Left lung (tissue), 10 donors: ENCODE results near the gene EEF1AKMT2. TPM values are rescaled to one million over a fixed set of nuclear protein-coding genes. Genes with fewer than 3 reads are reported as not detected.

Experiments
- ATAC-seq: fragments of 200-7000 bp; cut with Tn5 transposase; one replicate; pipeline ENCODE4 v1.9.1; 2020; ENCODE audit warnings: moderate library complexity
- DNase-seq, 4 donors: peaks; one replicate each; pipeline ENCODE4 v3.0.0-alpha.2; 2013 to 2020
- H3K27ac ChIP-seq, 2 donors: fragments of 200-600 bp; sonication (generic) in 1 of 2; one replicate each; pipeline versions ENCODE4 v1.5.0 to v1.8.0; 2020 to 2021
- H3K27me3 ChIP-seq, 2 donors: fragments of 200-600 bp; sonication (generic) in 1 of 2; one replicate each; pipeline versions ENCODE4 v1.5.0 to v1.8.0; 2020 to 2021
- H3K36me3 ChIP-seq, 2 donors: fragments of 200-600 bp; sonication (generic) in 1 of 2; one replicate each; pipeline versions ENCODE4 v1.5.0 to v1.8.0; 2020 to 2021
- H3K4me1 ChIP-seq, 2 donors: fragments of 200-600 bp; one replicate each; pipeline ENCODE4 v1.8.0; 2021
- H3K4me3 ChIP-seq, 2 donors: fragments of 200-600 bp; sonication (generic) in 1 of 2; one replicate each; pipeline versions ENCODE4 v1.5.0 to v1.8.0; 2020 to 2021; ENCODE audit warnings: mild to moderate bottlenecking in 1 of 2
- H3K9me3 ChIP-seq, 2 donors: fragments of 200-600 bp; sonication (generic) in 1 of 2; one replicate each; pipeline versions ENCODE4 v1.5.0 to v1.8.0; 2020 to 2021
- CTCF ChIP-seq, 2 donors: fragments of 200-600 bp; sonication (generic) in 1 of 2; IDR thresholded peaks; one replicate each; pipeline versions ENCODE4 v1.5.0 to v1.8.0; 2021; ENCODE audit warnings: antibody characterized with exemption in 2 of 2
- intact Hi-C, 2 donors: fragments of 100-400 bp; cut with DNase I; formaldehyde crosslinking; loops; one replicate each; pipeline versions ENCODE4 v1.11.2 to v1.14.2; 2022
- polyA plus RNA-seq, 6 donors: library from polyadenylated mRNA; unstranded; fragments of 120-200 nt; gene quantifications; one replicate each; pipeline ENCODE4 v1.2.1, GENCODE V29; 2013; ENCODE audit not compliant: insufficient read length in 6 of 6
- total RNA-seq, 2 donors: library from RNA; stranded (reverse); fragmentation: NEBNext Ultra II Directional; extraction: Animal tissue kit (Norgen Biotek cat#: 25700); gene quantifications; one replicate each; pipeline ENCODE4 v1.2.1, GENCODE V29; 2021
- donor health status: DM: no; HTN: yes; CAD: no.
- donor health status: DM: no; HTN: no; CAD: no.

EEF1AKMT2 gene
- total and polyA plus RNA-seq, 8 donors: 14.9 to 43.2 (median 35.2) TPM

GRCh38 chr10:124725171-124725631, 66.5 kb downstream of the EEF1AKMT2 start:
- peak in 1 of 4 donors; percentile 12 for DNase-seq
- no peak for ATAC-seq
- intact Hi-C loops: no loop called here

GRCh38 chr10:124724279-124725027, 67.2 kb downstream of the EEF1AKMT2 start:
- H3K36me3 ChIP-seq: no peaks in the 10 kb centered on the region
- TF ChIP-seq CTCF (IDR thresholded peaks at IDR 0.05): no peak
- H3K4me1 ChIP-seq: peaks cover 53 to 86% of the 10 kb centered on the region in 2 donors
- peak in 2 of 4 donors; percentile 28 to 60 for DNase-seq
- no peaks in the 10 kb centered on the region for H3K9me3 ChIP-seq
- no peak for ATAC-seq
- H3K4me3 ChIP-seq: no peak overlapping the region
- no peaks in the 10 kb centered on the region for H3K27me3 ChIP-seq
- intact Hi-C loops: no loop called here
- H3K27ac ChIP-seq: peak overlapping the region; percentile 78 to 90

More at GRCh38 chr10:124725171-124725631, 66.5 kb downstream of the EEF1AKMT2 start:
- H3K9me3 ChIP-seq: no peaks in the 10 kb centered on the region
- no peaks in the 10 kb centered on the region for H3K36me3 ChIP-seq
- peaks cover 50 to 86% of the 10 kb centered on the region in 2 donors for H3K4me1 ChIP-seq
- no peak overlapping the region for H3K4me3 ChIP-seq
- H3K27ac ChIP-seq: no peak overlapping the region
- no peak for TF ChIP-seq CTCF (IDR thresholded peaks at IDR 0.05)
- H3K27me3 ChIP-seq: no peaks in the 10 kb centered on the region

GRCh38 chr10:124723826-124724225, 67.9 kb downstream of the EEF1AKMT2 start:
- no peak for TF ChIP-seq CTCF (IDR thresholded peaks at IDR 0.05)
- intact Hi-C loops: no loop called here

GRCh38 chr10:124722798-124723783, 68.6 kb downstream of the EEF1AKMT2 start:
- Histone ChIP-seq H3K36me3 (no peaks in the 10 kb centered on the region), H3K27me3 (no peaks in the 10 kb centered on the region), H3K9me3 (no peaks in the 10 kb centered on the region), H3K4me3 (no peak overlapping the region), H3K4me1 (peaks cover 55 to 86% of the 10 kb centered on the region in 2 donors), H3K27ac (peak overlapping the region; percentile 78 to 90)
- intact Hi-C loops: no loop called here
- no peak for TF ChIP-seq CTCF (IDR thresholded peaks at IDR 0.05)
- DNase-seq: peak in 2 of 4 donors; percentile 61 to 74
- ATAC-seq: peak; percentile 72

More at GRCh38 chr10:124723826-124724225, 67.9 kb downstream of the EEF1AKMT2 start:
- Histone ChIP-seq H3K27me3 (no peaks in the 10 kb centered on the region), H3K9me3 (no peaks in the 10 kb centered on the region), H3K36me3 (no peaks in the 10 kb centered on the region), H3K4me3 (no peak overlapping the region), H3K4me1 (peaks cover 55 to 86% of the 10 kb centered on the region in 2 donors), H3K27ac (peak overlapping the region; percentile 78 to 90)
- DNase-seq (peak in 1 of 4 donors; percentile 8), ATAC-seq (no peak)
